Uterus (tissue), 2 donors: Measurements from ENCODE around the gene SNTB2.

Experiments
- POLR2A ChIP-seq, 2 donors: fragments of 450-650 bp; IDR thresholded peaks; one replicate each; pipeline ENCODE4 v1.6.1; 2016; ENCODE audit warnings: antibody characterized with exemption in 2 of 2, mild to moderate bottlenecking in 1 of 2, moderate library complexity in 1 of 2
- TF ChIP-seq, protein P1 (sequence below), 4 experiments: fragments of 200-600 bp in 2 of 4; fragments of 450-650 bp in 2 of 4; sonication (generic) in 2 of 4; IDR thresholded peaks; one replicate each; pipeline ENCODE4 v1.5.1; 2016 to 2019; ENCODE audit warnings: antibody characterized with exemption in 4 of 4, mild to moderate bottlenecking in 2 of 4, moderate library complexity in 1 of 4

DNA sequence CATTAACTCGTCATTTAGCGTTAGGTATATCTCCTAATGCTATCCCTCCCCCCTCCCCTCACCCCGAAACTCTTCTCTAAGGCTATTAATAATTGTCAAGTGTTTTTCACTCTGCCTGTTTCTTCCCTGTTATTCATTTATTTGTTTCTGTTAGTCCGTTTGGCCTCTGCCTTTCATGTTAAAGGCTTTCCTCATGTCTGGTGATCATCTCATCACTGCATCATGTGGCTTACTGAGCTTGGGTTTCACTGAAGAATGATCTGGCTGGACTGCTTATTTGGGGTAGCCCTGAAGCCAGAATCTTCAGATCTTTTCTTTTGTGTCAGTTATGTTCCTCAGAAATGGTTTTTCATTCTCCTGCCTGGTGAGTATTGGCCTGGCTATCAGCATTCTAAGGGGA is 45.0 kb upstream of the SNTB2 start:
- TF ChIP-seq, protein P1, sequence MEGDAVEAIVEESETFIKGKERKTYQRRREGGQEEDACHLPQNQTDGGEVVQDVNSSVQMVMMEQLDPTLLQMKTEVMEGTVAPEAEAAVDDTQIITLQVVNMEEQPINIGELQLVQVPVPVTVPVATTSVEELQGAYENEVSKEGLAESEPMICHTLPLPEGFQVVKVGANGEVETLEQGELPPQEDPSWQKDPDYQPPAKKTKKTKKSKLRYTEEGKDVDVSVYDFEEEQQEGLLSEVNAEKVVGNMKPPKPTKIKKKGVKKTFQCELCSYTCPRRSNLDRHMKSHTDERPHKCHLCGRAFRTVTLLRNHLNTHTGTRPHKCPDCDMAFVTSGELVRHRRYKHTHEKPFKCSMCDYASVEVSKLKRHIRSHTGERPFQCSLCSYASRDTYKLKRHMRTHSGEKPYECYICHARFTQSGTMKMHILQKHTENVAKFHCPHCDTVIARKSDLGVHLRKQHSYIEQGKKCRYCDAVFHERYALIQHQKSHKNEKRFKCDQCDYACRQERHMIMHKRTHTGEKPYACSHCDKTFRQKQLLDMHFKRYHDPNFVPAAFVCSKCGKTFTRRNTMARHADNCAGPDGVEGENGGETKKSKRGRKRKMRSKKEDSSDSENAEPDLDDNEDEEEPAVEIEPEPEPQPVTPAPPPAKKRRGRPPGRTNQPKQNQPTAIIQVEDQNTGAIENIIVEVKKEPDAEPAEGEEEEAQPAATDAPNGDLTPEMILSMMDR (IDR thresholded peaks at IDR 0.05), result no peak
- TF ChIP-seq POLR2A (IDR thresholded peaks at IDR 0.05), result no peak
